CMK (cell line): ENCODE measurements around the gene CSNK1G2.

Experiments
- DNase-seq: peaks from one replicate; pipeline ENCODE4 v3.0.0-alpha.2; 2010; ENCODE audit warnings: low read depth

The CSNK1G2 gene

GRCh38 chr19:1944088-1944915, 3.3 kb downstream of the CSNK1G2 start:
- no peak for DNase-seq

- DNase-seq: no peak
Measured at GRCh38 chr19:1944916-1945561, 4.1 kb downstream of the CSNK1G2 start.

GRCh38 chr19:1945899-1946298, 4.9 kb downstream of the CSNK1G2 start:
- no peak for DNase-seq

- DNase-seq: no peak
Measured at GRCh38 chr19:1947651-1948209, 6.8 kb downstream of the CSNK1G2 start.

GRCh38 chr19:1949304-1950101, 8.5 kb downstream of the CSNK1G2 start:
- DNase-seq: no peak

- no peak for DNase-seq
Measured at GRCh38 chr19:1950640-1951039, 9.7 kb downstream of the CSNK1G2 start.

GRCh38 chr19:1952635-1953034, 11.7 kb downstream of the CSNK1G2 start:
- DNase-seq: no peak

- DNase-seq: no peak
Measured at GRCh38 chr19:1953037-1953436, 12.1 kb downstream of the CSNK1G2 start.

- DNase-seq: no peak
Measured at GRCh38 chr19:1953441-1954094, 12.6 kb downstream of the CSNK1G2 start.

- DNase-seq: no peak
Measured at GRCh38 chr19:1954532-1954933, 13.6 kb downstream of the CSNK1G2 start.

- DNase-seq: no peak
Measured at GRCh38 chr19:1955171-1956121, 14.5 kb downstream of the CSNK1G2 start.

GRCh38 chr19:1956122-1956494, 15.1 kb downstream of the CSNK1G2 start:
- DNase-seq: no peak

GRCh38 chr19:1956868-1957492, 16.0 kb downstream of the CSNK1G2 start:
- no peak for DNase-seq

- DNase-seq: no peak
Measured at GRCh38 chr19:1957562-1958248, 16.7 kb downstream of the CSNK1G2 start.

GRCh38 chr19:1959928-1960589, 19.1 kb downstream of the CSNK1G2 start:
- no peak for DNase-seq

GRCh38 chr19:1961000-1961883, 20.3 kb downstream of the CSNK1G2 start:
- no peak for DNase-seq

- no peak for DNase-seq
Measured at GRCh38 chr19:1962674-1963073, 21.7 kb downstream of the CSNK1G2 start.

GRCh38 chr19:1967087-1967608, 26.2 kb downstream of the CSNK1G2 start:
- no peak for DNase-seq
